HG03565 (cell line): ENCODE measurements around the gene CNTNAP2.
"Not testable (repeated sequence)": the region's sequence is repeated elsewhere in the genome, so short reads cannot be mapped to it uniquely, and the experiment has no call there.

ENCODE experiments used
- ATAC-seq: cut with Tn5 transposase; IDR thresholded peaks from one replicate; pipeline ENCODE4 v1.9.1; 2021; ENCODE audit warnings: mild to moderate bottlenecking, moderate library complexity; ENCODE audit not compliant: unreplicated experiment

The CNTNAP2 gene

GRCh38 chr7:148437043-148437442, 2320.4 kb downstream of the CNTNAP2 start:
- ATAC-seq: no peak

GRCh38 chr7:148442141-148442655, 2325.6 kb downstream of the CNTNAP2 start:
- no peak for ATAC-seq

- ATAC-seq: no peak
Observed at GRCh38 chr7:148442933-148443332, 2326.3 kb downstream of the CNTNAP2 start.

GRCh38 chr7:148445260-148446044, 2328.9 kb downstream of the CNTNAP2 start:
- no peak for ATAC-seq

GRCh38 chr7:148447221-148447849, 2330.7 kb downstream of the CNTNAP2 start:
- ATAC-seq: peak; percentile 99

- not testable (repeated sequence) for ATAC-seq
Observed at GRCh38 chr7:148451526-148451925, 2334.9 kb downstream of the CNTNAP2 start.

GRCh38 chr7:148456351-148456750, 2339.8 kb downstream of the CNTNAP2 start:
- no peak for ATAC-seq

GRCh38 chr7:148457310-148457921, 2340.8 kb downstream of the CNTNAP2 start:
- no peak for ATAC-seq

- no peak for ATAC-seq
Observed at GRCh38 chr7:148458263-148458662, 2341.7 kb downstream of the CNTNAP2 start.

- ATAC-seq: no peak
Observed at GRCh38 chr7:148461392-148462179, 2345.0 kb downstream of the CNTNAP2 start.

- ATAC-seq: not testable (repeated sequence)
Observed at GRCh38 chr7:148462774-148463173, 2346.2 kb downstream of the CNTNAP2 start.

- ATAC-seq: no peak
Observed at GRCh38 chr7:148463210-148463609, 2346.6 kb downstream of the CNTNAP2 start.

GRCh38 chr7:148464947-148465346, 2348.3 kb downstream of the CNTNAP2 start:
- no peak for ATAC-seq

- ATAC-seq: not testable (repeated sequence)
Observed at GRCh38 chr7:148465441-148465840, 2348.8 kb downstream of the CNTNAP2 start.

- no peak for ATAC-seq
Observed at GRCh38 chr7:148466120-148466519, 2349.5 kb downstream of the CNTNAP2 start.

GRCh38 chr7:148468700-148469098, 2352.1 kb downstream of the CNTNAP2 start:
- ATAC-seq: no peak
